Measurements from ENCODE around the gene AP2A2.

AP2A2 gene

DNA sequence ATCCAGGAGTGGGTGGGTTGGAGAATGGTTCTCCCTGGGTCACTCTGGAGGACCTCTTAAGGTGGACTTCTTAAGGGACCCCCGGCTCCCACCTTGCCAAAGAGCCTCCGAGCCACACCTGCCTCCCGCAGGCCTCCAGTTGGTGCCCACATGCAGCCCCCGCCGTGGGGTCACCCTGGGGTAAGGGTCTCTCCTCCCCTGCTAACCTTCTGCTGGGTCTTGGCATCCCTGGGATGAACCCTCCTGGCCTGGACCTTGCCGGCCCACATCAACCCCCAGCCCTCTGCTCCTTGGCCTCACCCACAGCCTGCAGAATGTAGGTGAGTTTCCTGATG lies 123.4 kb downstream of the AP2A2 start:
- in situ Hi-C loops (cut with HindIII; ENCODE audit: low sequenced_read_pairs): no loop called here
- TF ChIP-seq CTCF (IDR thresholded peaks at IDR 0.05; ENCODE audit: low read depth, low read length, missing control alignments): no peak

GRCh38 chr11:1049431-1049891 lies 123.8 kb downstream of the AP2A2 start:
- TF ChIP-seq CTCF (IDR thresholded peaks at IDR 0.05; ENCODE audit: low read depth, low read length, missing control alignments): no peak
- no peak overlapping the region for H3K4me3 ChIP-seq (ENCODE audit: low read depth, low read length)
- DNase-seq (ENCODE audit: low read depth): no peak
- in situ Hi-C loops (cut with HindIII; ENCODE audit: low sequenced_read_pairs): no loop called here

More for the DNA sequence above, 123.4 kb downstream of the AP2A2 start:
- no peak overlapping the region for H3K4me3 ChIP-seq (ENCODE audit: low read depth, low read length)
- DNase-seq (ENCODE audit: low read depth): no peak

GRCh38 chr11:1049911-1050580 lies 124.4 kb downstream of the AP2A2 start:
- TF ChIP-seq CTCF (IDR thresholded peaks at IDR 0.05; ENCODE audit: low read depth, low read length, missing control alignments): no peak
- in situ Hi-C loops (cut with HindIII; ENCODE audit: low sequenced_read_pairs): no loop called here
- DNase-seq (ENCODE audit: low read depth): no peak
- no peak overlapping the region for H3K4me3 ChIP-seq (ENCODE audit: low read depth, low read length)

- DNase-seq (ENCODE audit: low read depth): peak; percentile 27
- in situ Hi-C loops (cut with HindIII; ENCODE audit: low sequenced_read_pairs): no loop called here
- H3K4me3 ChIP-seq (ENCODE audit: low read depth, low read length): no peak overlapping the region
- TF ChIP-seq CTCF (IDR thresholded peaks at IDR 0.05; ENCODE audit: low read depth, low read length, missing control alignments): peak; percentile 83
Observed at GRCh38 chr11:1050581-1051355, 125.1 kb downstream of the AP2A2 start.

DNA sequence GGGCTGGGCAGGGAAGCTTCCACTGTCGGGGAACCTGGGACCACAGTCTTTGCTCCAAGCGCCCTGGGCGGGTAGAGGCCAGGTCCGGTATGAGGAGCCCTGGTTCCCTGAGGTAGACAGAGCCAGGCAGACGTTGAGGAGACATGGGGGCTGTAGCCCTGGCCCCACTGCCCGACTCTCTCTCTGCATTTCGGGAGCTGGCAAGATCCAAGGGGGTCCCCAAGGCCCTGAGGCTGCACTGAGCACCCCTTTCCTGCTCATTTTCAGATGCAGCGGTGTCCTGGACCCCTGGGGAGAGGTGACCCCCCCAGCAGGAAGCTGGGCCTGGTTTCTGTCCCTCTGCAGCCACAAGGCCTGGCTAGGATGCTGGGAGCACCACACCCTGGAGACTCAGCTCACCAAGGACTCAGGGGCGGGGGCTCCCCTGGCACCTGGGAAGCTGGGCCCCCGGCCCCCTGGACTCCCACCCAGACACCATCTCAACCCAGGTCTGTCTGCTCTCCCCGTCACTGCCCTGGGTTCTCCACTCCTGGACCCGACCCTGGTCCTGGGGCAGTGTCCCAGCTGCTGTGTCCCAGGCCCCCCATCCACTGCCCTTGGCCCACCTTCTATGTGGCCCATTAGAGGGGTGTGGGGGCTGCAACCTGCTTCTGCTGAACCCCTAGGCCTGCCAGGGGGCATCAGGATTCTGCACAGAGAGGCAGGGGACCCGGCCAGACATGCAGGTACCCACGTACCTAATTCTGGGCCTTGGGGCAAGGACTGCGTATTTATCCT lies 125.9 kb downstream of the AP2A2 start:
- in situ Hi-C loops (cut with HindIII; ENCODE audit: low sequenced_read_pairs): no loop called here
- DNase-seq (ENCODE audit: low read depth): no peak
- no peak overlapping the region for H3K4me3 ChIP-seq (ENCODE audit: low read depth, low read length)
- no peak for TF ChIP-seq CTCF (IDR thresholded peaks at IDR 0.05; ENCODE audit: low read depth, low read length, missing control alignments)

Measured in astrocyte of the cerebellum (primary cell).